Neural progenitor cell (in vitro differentiated cells): ENCODE measurements around the gene RB1. TPM values are rescaled to one million over a fixed set of nuclear protein-coding genes. Genes with fewer than 3 reads are reported as not detected.

Experiments used
- DNase-seq: peaks from one replicate; pipeline ENCODE4 v3.0.0-alpha.2; 2016; ENCODE audit warnings: low spot score
- H2AFZ ChIP-seq: fragments of 200-600 bp; sonication (generic); replicated peaks from 2 replicates; pipeline ENCODE4 v1.6.1; 2016; ENCODE audit warnings: antibody characterized with exemption
- H3F3A ChIP-seq: fragments of 200-600 bp; sonication (generic); 2 replicates; pipeline ENCODE4 v1.6.1; 2016; ENCODE audit warnings: antibody characterized with exemption, low read depth
- H3K27ac ChIP-seq: fragments of 200-600 bp; sonication (generic); 2 replicates; pipeline ENCODE4 v1.5.1; 2016; ENCODE audit warnings: mild to moderate bottlenecking
- H3K27me3 ChIP-seq: fragments of 200-600 bp; sonication (generic); 2 replicates; pipeline ENCODE4 v1.6.1; 2016; ENCODE audit warnings: mild to moderate bottlenecking, moderate library complexity
- H3K36me3 ChIP-seq: fragments of 200-600 bp; sonication (generic); 2 replicates; pipeline ENCODE4 v1.5.1; 2016
- H3K4me1 ChIP-seq: fragments of 200-600 bp; sonication (generic); 2 replicates; pipeline ENCODE4 v1.6.1; 2016; ENCODE audit warnings: mixed run types
- H3K4me2 ChIP-seq: fragments of 200-600 bp; sonication (generic); 2 replicates; pipeline ENCODE4 v1.6.1; 2016
- H3K4me3 ChIP-seq: fragments of 200-600 bp; sonication (generic); 2 replicates; pipeline ENCODE4 v1.5.1; 2016
- H3K79me2 ChIP-seq: fragments of 200-600 bp; sonication (generic); 2 replicates; pipeline ENCODE4 v1.6.1; 2016; ENCODE audit warnings: low read depth
- H3K9ac ChIP-seq: fragments of 200-600 bp; sonication (generic); 2 replicates; pipeline ENCODE4 v1.6.1; 2016
- H3K9me3 ChIP-seq: fragments of 200-600 bp; sonication (generic); 2 replicates; pipeline ENCODE4 v1.5.1; 2016; ENCODE audit warnings: low read depth
- H4K20me1 ChIP-seq: fragments of 200-600 bp; sonication (generic); 2 replicates; pipeline ENCODE4 v1.6.1; 2016; ENCODE audit warnings: low read depth
- H3K27ac Mint-ChIP-seq: 3 replicates; pipeline ENCODE4 v1.8.0; 2021; ENCODE audit warnings: mixed read lengths
- H3K27me3 Mint-ChIP-seq: 2 replicates; pipeline ENCODE4 v1.8.0; 2022; ENCODE audit warnings: low read depth, mild to moderate bottlenecking, inconsistent platforms, moderate library complexity, mixed read lengths; ENCODE audit not compliant: insufficient read depth
- H3K36me3 Mint-ChIP-seq: 3 replicates; pipeline ENCODE4 v1.8.0; 2021; ENCODE audit warnings: mixed read lengths
- H3K4me1 Mint-ChIP-seq: 3 replicates; pipeline ENCODE4 v1.8.0; 2021; ENCODE audit warnings: mixed read lengths
- H3K4me3 Mint-ChIP-seq: 3 replicates; pipeline ENCODE4 v1.8.0; 2021; ENCODE audit warnings: mild to moderate bottlenecking, moderate library complexity, mixed read lengths
- H3K9me3 Mint-ChIP-seq: 3 replicates; pipeline ENCODE4 v1.8.0; 2020; ENCODE audit warnings: mixed read lengths
- CTCF ChIP-seq: fragments of 200-600 bp; sonication (generic); IDR thresholded peaks from 2 replicates; pipeline ENCODE4 v1.5.1; 2017; ENCODE audit warnings: antibody characterized with exemption, mild to moderate bottlenecking
- EZH2 ChIP-seq: fragments of 200-600 bp; sonication (generic); IDR thresholded peaks from 2 replicates; pipeline ENCODE4 v1.6.1; 2017; ENCODE audit warnings: antibody characterized with exemption, mild to moderate bottlenecking, moderate library complexity
- EZH2phosphoT487 ChIP-seq: fragments of 200-600 bp; sonication (generic); IDR thresholded peaks from 2 replicates; pipeline ENCODE4 v1.6.1; 2017; ENCODE audit warnings: antibody characterized with exemption
- total RNA-seq: library from RNA; depleted of rRNA; stranded (reverse); fragments of >200 nt; gene quantifications from 2 replicates; pipeline ENCODE4 v1.2.3, GENCODE V29; 2015; ENCODE audit warnings: low replicate concordance

RB1 gene
- total RNA-seq, 1 donor from 2014 or later, result 39.5 TPM

DNA sequence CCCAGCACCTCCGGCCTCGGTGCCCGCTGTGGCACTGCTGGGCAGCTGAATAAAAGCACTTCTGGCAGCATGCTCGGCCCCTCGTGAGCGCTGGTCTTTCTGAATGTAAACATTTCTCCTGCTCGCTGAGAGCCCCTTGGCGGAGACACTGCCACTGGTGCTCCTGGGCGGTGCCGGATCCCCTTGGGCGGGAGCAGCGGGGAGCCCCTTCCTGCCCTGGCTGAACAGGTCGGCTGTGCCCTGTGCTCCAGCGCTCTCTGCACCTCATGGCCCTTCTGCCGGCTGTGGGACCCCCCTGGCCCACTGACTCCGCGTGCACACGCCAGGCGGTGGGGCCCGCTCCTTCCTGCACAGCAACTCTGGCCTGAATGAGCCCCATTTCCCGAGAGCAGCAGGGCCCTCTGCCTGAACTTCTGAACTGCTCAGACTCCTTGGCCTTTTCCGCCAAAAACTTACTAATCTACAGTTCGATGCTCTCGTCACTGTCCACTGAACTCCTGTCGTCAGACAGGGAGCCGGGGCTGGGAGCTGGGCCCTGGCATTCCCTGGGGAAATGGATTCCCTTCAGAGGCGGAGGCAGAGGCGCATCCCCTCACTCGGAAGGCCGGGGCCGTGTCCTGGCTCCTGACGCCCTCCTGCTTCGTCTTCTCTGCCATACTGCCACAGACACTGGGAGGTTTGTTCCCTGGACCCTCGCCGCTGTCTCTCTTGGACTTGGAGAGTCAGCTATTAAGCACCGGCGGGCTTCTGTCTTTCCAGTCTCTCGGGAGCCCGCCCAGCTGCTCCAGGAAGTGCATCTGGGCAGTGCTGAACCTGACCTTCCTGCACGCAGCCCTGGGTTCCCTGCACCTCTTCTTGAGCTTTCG is 14.2 kb downstream of the RB1 start:
- no peak for DNase-seq
- no peaks in the 10 kb centered on the region for H3F3A ChIP-seq
- H3K36me3 ChIP-seq, result no peaks in the 10 kb centered on the region
- peaks cover 10% of the 10 kb centered on the region for H3K9me3 ChIP-seq
- H2AFZ ChIP-seq, result no peak overlapping the region
- peaks cover 6% of the 10 kb centered on the region for H3K79me2 ChIP-seq
- H3K4me2 ChIP-seq, result no peak overlapping the region
- H3K4me1 Mint-ChIP-seq, result no peaks in the 10 kb centered on the region
- H3K27ac Mint-ChIP-seq, result no peak overlapping the region
- no peak overlapping the region for H3K4me3 Mint-ChIP-seq
- H3K27ac ChIP-seq, result no peak overlapping the region
- H3K27me3 Mint-ChIP-seq, result peaks cover 3% of the 10 kb centered on the region
- H3K4me1 ChIP-seq, result no peaks in the 10 kb centered on the region
- TF ChIP-seq EZH2 (no peak), EZH2phosphoT487 (no peak), CTCF (no peak)
- no peak overlapping the region for H3K9ac ChIP-seq
- no peaks in the 10 kb centered on the region for H4K20me1 ChIP-seq
- H3K9me3 Mint-ChIP-seq, result peaks cover 50% of the 10 kb centered on the region
- peaks cover 57% of the 10 kb centered on the region for H3K36me3 Mint-ChIP-seq
- no peak overlapping the region for H3K4me3 ChIP-seq
- no peaks in the 10 kb centered on the region for H3K27me3 ChIP-seq

DNA sequence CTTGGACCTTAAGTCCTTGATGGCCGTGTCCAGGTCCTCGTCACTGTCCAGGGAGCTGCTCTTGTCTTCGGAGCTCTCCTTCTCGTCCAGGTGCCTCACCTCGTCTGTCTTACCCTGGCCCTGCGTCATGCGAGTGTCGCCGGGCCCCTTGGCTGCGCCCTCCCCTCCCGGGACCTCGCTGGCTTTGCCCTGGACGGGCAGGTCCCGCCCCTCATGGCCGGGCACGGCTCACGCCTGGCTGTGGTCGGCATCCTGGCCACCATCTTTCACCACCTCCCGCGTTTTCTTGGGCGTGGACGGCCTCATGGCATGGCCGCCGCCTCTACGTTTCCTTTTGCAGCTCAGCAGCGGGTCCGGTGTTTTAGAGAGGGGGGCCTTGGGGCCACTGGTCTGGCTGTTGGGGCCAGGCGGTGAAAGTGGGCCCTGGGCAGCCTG is 14.8 kb downstream of the RB1 start:
- H3K27me3 Mint-ChIP-seq, result peaks cover 3% of the 10 kb centered on the region
- H3K4me2 ChIP-seq, result no peak overlapping the region
- no peak overlapping the region for H2AFZ ChIP-seq
- no peaks in the 10 kb centered on the region for H3K4me1 Mint-ChIP-seq
- TF ChIP-seq EZH2 (no peak), CTCF (no peak), EZH2phosphoT487 (no peak)
- H4K20me1 ChIP-seq, result no peaks in the 10 kb centered on the region
- H3K79me2 ChIP-seq, result peaks cover under 1% of the 10 kb centered on the region
- no peak overlapping the region for H3K27ac Mint-ChIP-seq
- peaks cover 54% of the 10 kb centered on the region for H3K36me3 Mint-ChIP-seq
- H3K9ac ChIP-seq, result no peak overlapping the region
- no peak overlapping the region for H3K4me3 Mint-ChIP-seq
- no peaks in the 10 kb centered on the region for H3F3A ChIP-seq
- H3K36me3 ChIP-seq, result no peaks in the 10 kb centered on the region
- no peaks in the 10 kb centered on the region for H3K4me1 ChIP-seq
- no peak overlapping the region for H3K27ac ChIP-seq
- DNase-seq, result no peak
- H3K4me3 ChIP-seq, result no peak overlapping the region
- H3K9me3 Mint-ChIP-seq, result peaks cover 49% of the 10 kb centered on the region
- peaks cover 10% of the 10 kb centered on the region for H3K9me3 ChIP-seq
- no peaks in the 10 kb centered on the region for H3K27me3 ChIP-seq

DNA sequence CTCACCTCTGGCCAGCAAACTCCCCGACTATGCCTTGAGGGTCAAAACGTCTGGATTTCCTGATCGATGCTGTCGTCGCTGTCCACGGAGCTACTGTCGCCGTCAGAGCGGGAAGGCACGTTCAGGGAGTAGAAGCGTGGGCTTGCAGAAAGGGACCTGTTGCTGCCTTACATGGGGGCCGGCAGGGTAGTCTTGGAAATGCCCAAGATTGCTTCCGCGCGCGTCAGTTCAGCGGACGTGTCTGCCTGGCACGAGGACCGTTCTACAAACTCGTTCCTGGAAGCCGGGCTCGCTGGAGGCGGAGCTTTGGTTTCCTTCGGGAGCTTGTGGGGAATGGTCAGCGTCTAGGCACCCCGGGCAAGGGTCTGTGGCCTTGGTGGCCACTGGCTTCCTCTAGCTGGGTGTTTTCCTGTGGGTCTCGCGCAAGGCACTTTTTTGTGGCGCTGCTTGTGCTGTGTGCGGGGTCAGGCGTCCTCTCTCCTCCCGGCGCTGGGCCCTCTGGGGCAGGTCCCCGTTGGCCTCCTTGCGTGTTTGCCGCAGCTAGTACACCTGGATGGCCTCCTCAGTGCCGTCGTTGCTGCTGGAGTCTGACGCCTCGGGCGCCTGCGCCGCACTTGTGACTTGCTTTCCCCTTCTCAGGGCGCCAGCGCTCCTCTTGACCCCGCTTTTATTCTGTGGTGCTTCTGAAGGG is 15.4 kb downstream of the RB1 start:
- Histone ChIP-seq H3K4me1 (no peaks in the 10 kb centered on the region), H3K36me3 (no peaks in the 10 kb centered on the region), H3K9ac (no peak overlapping the region), H3F3A (no peaks in the 10 kb centered on the region), H3K4me3 (no peak overlapping the region), H3K79me2 (peaks cover 2% of the 10 kb centered on the region), H4K20me1 (no peaks in the 10 kb centered on the region), H2AFZ (no peak overlapping the region), H3K9me3 (peaks cover 8% of the 10 kb centered on the region), H3K27ac (no peak overlapping the region), H3K27me3 (no peaks in the 10 kb centered on the region), H3K4me2 (no peak overlapping the region)
- Mint-ChIP-seq H3K36me3 (peaks cover 52% of the 10 kb centered on the region), H3K27ac (no peak overlapping the region), H3K4me1 (no peaks in the 10 kb centered on the region), H3K4me3 (no peak overlapping the region), H3K27me3 (peaks cover 3% of the 10 kb centered on the region), H3K9me3 (peaks cover 48% of the 10 kb centered on the region)
- DNase-seq, result no peak
- TF ChIP-seq EZH2 (no peak), CTCF (no peak), EZH2phosphoT487 (no peak)
